ENCODE data around the gene ITIH3.

ITIH3 gene

GRCh38 chr3:52846432-52846965 is 51.9 kb downstream of the ITIH3 start:
- no peak for DNase-seq

GRCh38 chr3:52847241-52847640 is 52.6 kb downstream of the ITIH3 start:
- DNase-seq: no peak

- DNase-seq: no peak
Measured at GRCh38 chr3:52847726-52848125, 53.1 kb downstream of the ITIH3 start.

- DNase-seq: no peak
Measured at GRCh38 chr3:52848617-52849016, 54.0 kb downstream of the ITIH3 start.

- no peak for DNase-seq
Measured at GRCh38 chr3:52849656-52850055, 55.1 kb downstream of the ITIH3 start.

GRCh38 chr3:52851348-52851747 is 56.8 kb downstream of the ITIH3 start:
- peak; percentile 19 to 42 for DNase-seq

GRCh38 chr3:52852419-52852818 is 57.8 kb downstream of the ITIH3 start:
- no peak for DNase-seq

- DNase-seq: no peak
Measured at GRCh38 chr3:52854013-52854412, 59.4 kb downstream of the ITIH3 start.

- no peak for DNase-seq
Measured at GRCh38 chr3:52856666-52857065, 62.1 kb downstream of the ITIH3 start.

- DNase-seq: no peak
Measured at GRCh38 chr3:52857133-52857532, 62.5 kb downstream of the ITIH3 start.

- no peak for DNase-seq
Measured at GRCh38 chr3:52857864-52858263, 63.3 kb downstream of the ITIH3 start.
